H1 (cell line): ENCODE data around the gene BRD1.

Experiments used
- BRCA1 ChIP-seq: IDR thresholded peaks from 2 replicates; pipeline ENCODE4 v1.6.1; 2012; ENCODE audit warnings: low read depth, low read length, improper control_type of control experiment
- CBX5 ChIP-seq: fragments of 300-800, 300-1000 bp; sonication (generic); IDR thresholded peaks from 2 replicates; pipeline ENCODE4 v1.7.1; 2016; ENCODE audit warnings: antibody characterized with exemption, low read length, low read depth
- CREB1 ChIP-seq: IDR thresholded peaks from 2 replicates; pipeline ENCODE4 v1.6.1; 2012; ENCODE audit warnings: inconsistent platforms
- CTCF ChIP-seq, 3 experiments: IDR thresholded peaks; 1 replicate in 2 of 3; 2 replicates in 1 of 3; pipeline versions ENCODE4 v1.5.1 to v1.6.1; 2011; ENCODE audit warnings: low read length in 3 of 3, mild to moderate bottlenecking in 3 of 3, inconsistent platforms in 2 of 3, low read depth in 1 of 3, moderate library complexity in 1 of 3; ENCODE audit not compliant: insufficient read depth in 1 of 3; ENCODE audit errors: control extremely low read depth in 1 of 3
- NRF1 ChIP-seq: IDR thresholded peaks from 2 replicates; pipeline ENCODE4 v1.6.1; 2011; ENCODE audit warnings: mild to moderate bottlenecking, low read depth, low read length, improper control_type of control experiment
- POLR2A ChIP-seq, 2 experiments: IDR thresholded peaks; 1 replicate in 1 of 2; 2 replicates in 1 of 2; pipeline ENCODE4 v1.6.1; 2011; ENCODE audit warnings: low read depth in 2 of 2, low read length in 2 of 2, mild to moderate bottlenecking in 2 of 2; ENCODE audit errors: control extremely low read depth in 1 of 2
- POLR2AphosphoS5 ChIP-seq: IDR thresholded peaks from 2 replicates; pipeline ENCODE4 v1.6.1; 2011; ENCODE audit warnings: low read depth, low read length

DNA sequence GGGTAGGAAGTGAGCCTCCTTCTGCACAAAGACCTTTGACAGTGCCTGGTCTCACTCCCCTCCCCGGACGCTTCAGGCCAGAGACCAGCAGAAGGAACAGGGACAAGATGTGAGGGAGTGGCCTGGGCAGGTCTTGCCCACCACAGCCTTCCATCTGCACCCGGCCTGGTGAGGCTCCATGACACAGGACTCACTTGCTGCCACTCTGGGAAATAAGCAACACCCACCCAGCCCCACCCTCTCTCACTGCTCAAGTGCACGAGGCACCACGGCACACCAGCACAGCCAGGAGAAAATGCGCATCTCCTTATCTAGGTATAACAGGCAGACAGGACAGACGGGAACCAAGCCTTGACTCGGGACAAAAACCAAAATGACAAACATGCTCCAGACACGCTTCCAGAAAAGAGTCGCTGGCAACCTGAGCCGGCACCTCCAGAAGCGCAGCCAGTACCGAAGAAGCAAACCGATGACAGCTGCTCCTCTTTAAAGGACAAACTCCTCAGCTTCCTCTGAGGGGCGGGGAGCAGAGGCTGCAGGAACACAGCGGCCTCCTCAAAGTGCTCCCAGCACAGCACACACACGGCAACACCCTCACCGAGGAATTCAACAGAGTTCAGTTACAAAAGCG is 41.7 kb downstream of the BRD1 start:
- no peak for TF ChIP-seq POLR2A (IDR thresholded peaks at IDR 0.05; ENCODE audit: control extremely low read depth in 1 of 2, low read depth in 2 of 2, low read length in 2 of 2)
- TF ChIP-seq CTCF (IDR thresholded peaks at IDR 0.05; ENCODE audit: control extremely low read depth in 1 of 3, insufficient read depth in 1 of 3, low read depth in 1 of 3, low read length in 3 of 3): no peak
- TF ChIP-seq CBX5: no peak
- no peak for TF ChIP-seq BRCA1
- TF ChIP-seq POLR2AphosphoS5: no peak
- TF ChIP-seq NRF1: no peak
- TF ChIP-seq CREB1: no peak
